Panc1 (cell line): ENCODE data around the gene NAB2. TPM values are rescaled to one million over a fixed set of nuclear protein-coding genes. Genes with fewer than 3 reads are reported as not detected.

Experiments used
- ATAC-seq: fragments of 200-7000 bp; cut with Tn5 transposase; 2 replicates; pipeline ENCODE4 v1.9.1; 2020; ENCODE audit warnings: mild to moderate bottlenecking, moderate library complexity
- BruUV-seq: library from RNA; stranded (reverse); fragments of 400-500 nt; replicated peaks from 2 replicates; lab custom pipeline; 2021; lab: Mats Ljungman, UMichigan
- CTCF ChIA-PET: fragments of 300-600 bp; sonication (Branson Sonifier 250); formaldehyde crosslinking; loops from one replicate; lab custom pipeline; 2022; ENCODE audit warnings: antibody characterized with exemption; lab: Charles Lee
- POLR2A ChIA-PET: fragments of 300-600 bp; sonication (Branson Sonifier 250); formaldehyde crosslinking; loops from one replicate; lab custom pipeline; 2022; ENCODE audit warnings: antibody characterized with exemption; lab: Charles Lee
- DNase-seq: peaks from one replicate; pipeline ENCODE4 v3.0.0-alpha.2; 2010; ENCODE audit warnings: low read depth, low spot score
- H3K27ac ChIP-seq: 2 replicates; pipeline ENCODE4 v1.5.1; 2011; ENCODE audit warnings: mild to moderate bottlenecking, low read length, inconsistent platforms
- H3K27me3 ChIP-seq: fragments of 200-500 bp; sonication (Bioruptor generic); 2 replicates; pipeline ENCODE4 v1.6.0; 2014; ENCODE audit warnings: low read length, inconsistent platforms; ENCODE audit not compliant: control insufficient read depth, insufficient read depth
- H3K36me3 ChIP-seq: fragments of 200-500 bp; sonication (Bioruptor generic); 2 replicates; pipeline ENCODE4 v1.5.1; 2014; ENCODE audit warnings: inconsistent platforms, mild to moderate bottlenecking, low read length, moderate library complexity; ENCODE audit not compliant: control insufficient read depth, insufficient read depth
- H3K4me1 ChIP-seq: 2 replicates; pipeline ENCODE4 v1.5.1; 2011; ENCODE audit warnings: inconsistent platforms, mild to moderate bottlenecking, low read length, moderate library complexity; ENCODE audit not compliant: control insufficient read depth, insufficient read depth
- H3K4me3 ChIP-seq, 2 experiments: 2 replicates each; pipeline ENCODE4 v1.5.1; 2011 to 2012; ENCODE audit warnings: low read depth in 2 of 2, low read length in 2 of 2, mild to moderate bottlenecking in 2 of 2, inconsistent platforms in 1 of 2, moderate library complexity in 1 of 2
- H3K9me3 ChIP-seq: fragments of 200-500 bp; sonication (Bioruptor generic); 2 replicates; pipeline ENCODE4 v1.5.1; 2014; ENCODE audit warnings: low read depth, mild to moderate bottlenecking, inconsistent platforms, low read length, moderate library complexity; ENCODE audit not compliant: control insufficient read depth, insufficient read depth
- CTCF ChIP-seq: fragments of 450-650 bp; IDR thresholded peaks from 2 replicates; pipeline ENCODE4 v1.5.1; 2017; ENCODE audit warnings: mild to moderate bottlenecking
- POLR2AphosphoS5 ChIP-seq: IDR thresholded peaks from 2 replicates; pipeline ENCODE4 v1.6.1; 2012; ENCODE audit warnings: mild to moderate bottlenecking, low read depth, low read length, moderate library complexity
- REST ChIP-seq, 2 experiments: IDR thresholded peaks; 2 replicates each; pipeline ENCODE4 v1.6.1; 2011 to 2012; ENCODE audit warnings: low read depth in 2 of 2, control low read depth in 1 of 2, low read length in 1 of 2, mild to moderate bottlenecking in 1 of 2, moderate library complexity in 1 of 2; ENCODE audit not compliant: insufficient read depth in 1 of 2
- SIN3A ChIP-seq: IDR thresholded peaks from 2 replicates; pipeline ENCODE4 v1.6.1; 2012; ENCODE audit warnings: low read depth, mild to moderate bottlenecking, low read length, moderate library complexity, borderline replicate concordance; ENCODE audit not compliant: insufficient read depth
- TCF7L2 ChIP-seq: IDR thresholded peaks from 2 replicates; pipeline ENCODE4 v1.6.1; 2011; ENCODE audit warnings: mild to moderate bottlenecking, low read depth, low read length, inconsistent platforms
- in situ Hi-C: cut with HindIII; loops from 2 replicates; pipeline ENCODE4 v1.10.0; 2016; ENCODE audit warnings: low sequenced_read_pairs, low pct_unique_long_range_greater_than_20kb
- intact Hi-C: fragments of 100-400 bp; cut with micrococcal nuclease; formaldehyde crosslinking; loops from one replicate; pipeline ENCODE4 v1.10.0; 2022; ENCODE audit not compliant: unreplicated experiment
- total RNA-seq: library from RNA; stranded (reverse); gene quantifications from one replicate; pipeline ENCODE4 v1.2.1, GENCODE V29; 2021; ENCODE audit not compliant: unreplicated experiment

NAB2 gene
- total RNA-seq, 1 experiment from 2014 or later: 13.9 TPM

- DNase-seq: no peak
- Histone ChIP-seq H3K4me3 (no peak overlapping the region), H3K27me3 (0 out of 2 replicates have a peak, but pooled peaks cover 3% of the 10 kb centered on the region), H3K4me1 (0 out of 2 replicates have a peak, but pooled peaks cover 3% of the 10 kb centered on the region), H3K9me3 (peaks cover 3% of the 10 kb centered on the region; the same call in 1 of the 2 replicates), H3K27ac (no peak overlapping the region), H3K36me3 (no peaks in the 10 kb centered on the region)
- POLR2A ChIA-PET: interaction anchor here (0.6 kb wide), 1 partner anchor 58 kb away, joined by 5 read pairs; no protein-coding TSS in a partner anchor
- intact Hi-C loops: no loop called here
- CTCF ChIA-PET: interaction anchor here (0.6 to 1.4 kb wide), 2 partner anchors 46 to 53 kb away, joined by 6 to 11 read pairs; no protein-coding TSS in a partner anchor
- no TSS peak for BruUV-seq
- no peak for ATAC-seq
- TF ChIP-seq REST (IDR thresholded peaks at IDR 0.05; ENCODE audit: insufficient read depth in 1 of 2, low read depth in 2 of 2, low read length in 1 of 2) (no peak), CTCF (no peak), SIN3A (no peak), TCF7L2 (no peak), POLR2AphosphoS5 (no peak)
- in situ Hi-C loops: no loop called here
These were observed 37.1 kb downstream of the NAB2 start for GRCh38 chr12:57126061-57126460.

GRCh38 chr12:57126561-57126960 is 37.6 kb downstream of the NAB2 start:
- ChIA-PET POLR2A (no interaction called here), CTCF (interaction anchor here (0.7 to 1.4 kb wide), 4 partner anchors 46 to 103 kb away, joined by 3 to 11 read pairs (median 6); partner anchors contain the start of gene SHMT2)
- intact Hi-C loops: no loop called here

More at GRCh38 chr12:57126561-57126960, 37.6 kb downstream of the NAB2 start:
- Histone ChIP-seq H3K27me3 (0 out of 2 replicates have a peak, but pooled peaks cover 3% of the 10 kb centered on the region), H3K4me3 (no peak overlapping the region), H3K36me3 (no peaks in the 10 kb centered on the region), H3K27ac (no peak overlapping the region), H3K4me1 (0 out of 2 replicates have a peak, but pooled peaks cover 3% of the 10 kb centered on the region), H3K9me3 (peaks cover 3% of the 10 kb centered on the region; the same call in 1 of the 2 replicates)
- TF ChIP-seq REST (IDR thresholded peaks at IDR 0.05; ENCODE audit: insufficient read depth in 1 of 2, low read depth in 2 of 2, low read length in 1 of 2): no peak
- TF ChIP-seq POLR2AphosphoS5: no peak
- TF ChIP-seq TCF7L2: no peak
- no peak for TF ChIP-seq CTCF
- no peak for TF ChIP-seq SIN3A
- DNase-seq: no peak
- in situ Hi-C loops: no loop called here
- ATAC-seq: no peak
- no TSS peak for BruUV-seq
